HG02981 (cell line): ENCODE data around the gene RNF180.

Experiments
- ATAC-seq: cut with Tn5 transposase; IDR thresholded peaks from one replicate; pipeline ENCODE4 v1.9.1; 2021; ENCODE audit warnings: mild to moderate bottlenecking, moderate library complexity; ENCODE audit not compliant: unreplicated experiment

The RNF180 gene, protein sequence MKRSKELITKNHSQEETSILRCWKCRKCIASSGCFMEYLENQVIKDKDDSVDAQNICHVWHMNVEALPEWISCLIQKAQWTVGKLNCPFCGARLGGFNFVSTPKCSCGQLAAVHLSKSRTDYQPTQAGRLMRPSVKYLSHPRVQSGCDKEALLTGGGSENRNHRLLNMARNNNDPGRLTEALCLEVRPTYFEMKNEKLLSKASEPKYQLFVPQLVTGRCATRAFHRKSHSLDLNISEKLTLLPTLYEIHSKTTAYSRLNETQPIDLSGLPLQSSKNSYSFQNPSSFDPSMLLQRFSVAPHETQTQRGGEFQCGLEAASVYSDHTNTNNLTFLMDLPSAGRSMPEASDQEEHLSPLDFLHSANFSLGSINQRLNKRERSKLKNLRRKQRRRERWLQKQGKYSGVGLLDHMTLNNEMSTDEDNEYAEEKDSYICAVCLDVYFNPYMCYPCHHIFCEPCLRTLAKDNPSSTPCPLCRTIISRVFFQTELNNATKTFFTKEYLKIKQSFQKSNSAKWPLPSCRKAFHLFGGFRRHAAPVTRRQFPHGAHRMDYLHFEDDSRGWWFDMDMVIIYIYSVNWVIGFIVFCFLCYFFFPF

DNA sequence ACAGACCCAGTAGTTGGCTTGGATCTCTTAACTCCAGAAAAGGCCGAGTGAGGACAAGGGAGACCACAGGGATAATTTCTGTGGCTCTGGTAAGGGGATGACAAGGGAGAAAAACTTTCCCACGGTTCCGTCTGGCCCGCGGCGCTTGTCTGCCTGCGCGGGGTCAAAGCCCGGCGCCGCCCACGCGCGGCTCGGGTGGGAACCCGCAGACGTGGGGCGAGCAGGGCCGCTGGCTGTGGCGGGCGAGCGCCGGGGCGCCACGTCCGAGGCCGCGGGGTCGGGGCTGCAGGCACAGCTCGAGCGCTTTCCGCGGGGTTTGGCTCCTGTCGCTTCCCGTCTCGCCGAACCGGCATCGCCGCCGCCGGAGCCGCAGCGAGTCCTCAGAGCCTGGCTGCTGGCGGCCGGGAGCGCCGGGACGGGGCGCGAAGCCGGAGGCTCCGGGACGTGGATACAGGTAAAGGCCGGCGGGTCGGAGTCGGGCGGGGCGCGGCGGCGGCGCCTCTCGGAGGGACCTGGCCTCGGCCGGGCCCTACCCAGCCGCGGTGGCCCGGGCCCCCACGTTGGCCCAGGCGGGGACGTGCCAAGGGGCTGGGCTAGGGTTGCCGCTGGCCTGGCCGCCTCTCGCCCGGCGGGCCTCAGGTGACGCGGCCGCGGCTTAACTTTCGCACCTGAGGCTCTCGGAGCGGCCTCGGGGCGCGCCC is at the start of gene RNF180:
Gene RNF180 (plus strand): TSS at position 344 of the 701 bp plus-strand sequence. CDS start 34,965 bp downstream, outside the sequence.
- ATAC-seq: peak; percentile 36

DNA sequence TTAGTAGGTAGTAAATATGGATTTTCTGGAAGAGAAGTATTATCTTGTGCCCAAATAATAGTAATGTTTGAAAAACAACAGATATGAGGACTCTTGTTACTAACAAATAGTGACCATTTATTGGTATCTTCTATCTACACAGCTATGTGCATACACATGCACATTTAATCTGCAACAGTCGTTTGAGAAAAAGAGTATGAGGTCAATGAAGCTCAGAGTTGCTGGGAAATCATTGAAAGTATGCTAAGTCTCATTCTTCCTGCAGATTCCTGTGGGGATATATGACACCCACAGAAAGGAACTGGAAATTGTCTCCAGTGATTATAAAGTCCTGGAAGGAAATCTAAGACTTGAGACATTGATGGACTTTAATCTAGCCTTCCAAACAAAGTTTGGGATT is 40.1 kb upstream of the RNF180 start:
- no peak for ATAC-seq

DNA sequence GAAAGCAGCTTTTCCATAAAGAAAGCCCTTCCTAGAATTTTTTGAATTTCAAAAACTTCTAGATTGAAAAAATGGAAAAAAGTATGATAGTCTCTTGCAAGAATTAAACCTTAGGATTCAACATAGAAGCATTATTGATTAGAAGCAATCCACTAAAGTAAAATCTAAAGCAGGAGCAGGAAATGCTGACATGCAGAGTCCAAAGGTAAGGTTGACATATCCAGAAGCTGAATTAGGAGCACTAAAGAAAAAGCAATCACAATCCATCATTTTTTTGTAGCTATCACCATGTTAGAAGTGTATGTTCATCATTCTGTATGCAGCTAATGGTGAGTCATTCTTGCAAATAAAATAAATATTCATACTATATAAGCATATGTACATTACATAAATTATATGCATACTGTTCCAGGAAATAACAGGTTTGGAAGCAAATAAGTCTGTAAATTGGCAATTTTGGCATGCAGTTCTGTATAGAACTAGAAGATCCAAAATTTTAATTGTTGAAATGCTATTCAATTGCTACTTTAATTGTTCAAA is 39.4 kb upstream of the RNF180 start:
- no peak for ATAC-seq

DNA sequence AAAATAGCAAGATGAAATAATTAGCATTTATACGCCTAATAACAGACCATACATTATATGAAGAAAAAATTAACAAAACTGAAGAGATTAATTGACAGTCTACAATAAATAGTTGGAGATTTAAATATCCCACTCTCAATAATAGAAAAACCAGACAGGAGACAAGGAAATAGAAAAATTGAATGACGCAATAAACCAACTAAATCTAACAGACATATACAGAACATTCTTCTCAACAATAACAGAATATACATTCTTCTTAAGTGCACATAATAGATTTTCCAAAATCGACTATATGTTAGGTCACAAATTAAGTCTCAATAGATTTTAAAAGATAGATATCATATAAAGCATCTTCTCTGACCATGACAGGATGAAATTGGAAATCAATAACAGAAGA is 25.6 kb upstream of the RNF180 start:
- ATAC-seq: no peak

DNA sequence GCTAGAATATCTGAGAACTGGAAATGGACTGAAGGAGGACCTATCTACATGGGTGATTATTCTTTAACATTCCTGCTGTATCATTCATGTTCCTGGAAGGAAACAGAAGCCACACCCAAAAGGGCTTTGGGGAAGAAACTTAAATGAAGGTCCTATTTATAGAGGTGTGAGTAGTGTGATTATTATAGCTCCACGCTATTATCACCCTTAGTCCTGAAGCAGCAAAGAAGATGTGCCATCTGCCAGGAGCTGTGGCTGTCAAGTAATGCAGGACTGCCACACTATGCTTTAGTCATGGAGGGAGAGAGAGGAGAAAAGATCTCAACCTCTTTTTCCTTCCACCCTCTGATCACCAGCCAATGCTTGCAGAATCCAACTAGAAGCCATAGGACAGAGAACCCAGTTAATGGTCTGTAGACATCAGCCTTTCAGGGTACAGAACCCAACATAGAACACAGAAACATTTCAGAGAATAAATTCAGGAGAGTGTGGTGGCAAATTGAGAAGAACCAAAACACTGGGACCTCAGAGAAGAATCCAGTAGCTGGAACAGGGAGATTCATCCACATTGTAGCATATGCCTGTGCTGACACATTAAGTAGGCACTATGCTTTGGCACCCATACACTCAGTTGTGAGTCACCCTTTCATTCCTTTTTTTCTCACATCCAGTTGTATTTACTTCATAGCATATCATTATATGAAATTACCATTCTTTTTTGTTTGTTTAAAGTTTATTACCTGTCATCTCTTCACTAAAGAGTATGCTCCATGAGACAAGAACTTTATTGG is 21.0 kb upstream of the RNF180 start:
- no peak for ATAC-seq

DNA sequence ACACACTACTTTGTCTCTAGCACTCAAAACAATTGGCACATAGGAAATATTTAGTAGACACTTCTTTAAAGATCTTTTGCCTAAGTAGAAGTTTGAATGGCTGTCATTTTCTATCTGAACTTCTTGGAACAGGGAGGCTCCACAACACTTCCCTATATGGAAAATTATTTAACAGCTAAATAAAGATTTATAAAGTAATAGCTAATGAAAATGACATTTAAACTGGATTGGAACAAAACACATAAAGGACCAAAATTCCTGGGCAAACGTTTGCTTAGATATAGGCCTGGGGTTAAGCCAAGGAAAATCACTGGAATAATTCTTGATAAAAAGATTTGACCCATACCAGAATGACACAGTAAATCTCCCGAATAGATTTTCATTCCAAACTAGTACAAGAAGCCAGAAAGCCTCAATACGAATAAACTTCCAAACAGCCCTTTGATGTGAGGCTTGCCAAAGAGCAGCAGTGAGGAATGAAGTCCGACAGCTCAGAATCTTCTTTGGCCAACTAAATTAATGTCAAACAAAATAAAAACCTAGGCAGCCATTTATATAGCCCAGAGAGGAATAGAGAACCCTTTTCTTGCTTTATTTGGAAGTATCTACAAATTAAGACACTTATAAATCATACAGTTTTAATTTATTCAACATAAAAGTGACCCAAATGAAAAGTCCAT is 20.3 kb upstream of the RNF180 start:
- ATAC-seq: no peak

DNA sequence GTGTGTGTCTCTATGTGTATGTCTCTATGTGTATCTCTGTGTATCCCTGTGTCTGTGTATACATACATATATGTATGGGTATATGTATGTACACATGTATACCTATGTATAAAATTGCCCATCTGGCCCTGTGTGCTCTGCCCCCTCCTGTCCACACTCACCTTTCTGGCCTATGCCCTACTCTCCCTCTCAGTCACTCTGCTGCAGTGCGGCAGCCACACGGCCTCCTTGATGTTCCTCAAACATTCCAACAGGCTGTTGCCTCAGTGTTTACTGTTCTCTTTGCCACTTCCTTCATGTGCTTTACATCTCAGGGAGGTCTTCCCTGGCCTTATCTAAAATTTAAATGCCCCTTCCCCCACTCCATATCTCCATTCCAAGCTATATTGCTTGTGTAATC is 18.3 kb upstream of the RNF180 start:
- ATAC-seq: no peak

DNA sequence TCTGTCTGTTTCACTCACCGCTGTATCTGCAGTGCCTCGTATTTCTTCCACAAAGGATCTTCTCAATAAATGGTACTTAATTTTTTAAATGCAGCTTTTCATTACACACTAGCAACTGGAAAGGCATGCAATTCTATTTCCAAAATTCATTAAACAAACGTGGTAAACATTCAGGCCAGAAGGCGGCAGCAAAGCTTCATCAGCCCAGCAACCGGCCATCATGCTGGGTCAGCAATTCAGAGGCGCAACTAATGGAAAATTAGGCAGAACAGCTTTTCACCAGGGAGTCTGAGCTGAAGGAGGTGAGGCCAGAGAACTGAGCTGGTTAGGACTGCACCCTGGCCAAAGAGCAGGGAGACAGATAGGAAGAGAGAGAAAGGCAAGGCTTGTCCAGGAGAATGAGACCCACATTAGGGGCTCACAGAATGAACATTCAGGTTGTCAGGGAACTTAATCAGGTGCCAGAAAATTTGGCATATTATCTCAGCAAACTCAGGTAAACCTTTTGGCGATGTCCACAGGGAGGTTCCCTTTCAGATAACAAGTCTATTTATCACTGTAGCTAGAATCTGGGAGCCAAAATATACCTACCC is 17.7 kb upstream of the RNF180 start:
- ATAC-seq: no peak

DNA sequence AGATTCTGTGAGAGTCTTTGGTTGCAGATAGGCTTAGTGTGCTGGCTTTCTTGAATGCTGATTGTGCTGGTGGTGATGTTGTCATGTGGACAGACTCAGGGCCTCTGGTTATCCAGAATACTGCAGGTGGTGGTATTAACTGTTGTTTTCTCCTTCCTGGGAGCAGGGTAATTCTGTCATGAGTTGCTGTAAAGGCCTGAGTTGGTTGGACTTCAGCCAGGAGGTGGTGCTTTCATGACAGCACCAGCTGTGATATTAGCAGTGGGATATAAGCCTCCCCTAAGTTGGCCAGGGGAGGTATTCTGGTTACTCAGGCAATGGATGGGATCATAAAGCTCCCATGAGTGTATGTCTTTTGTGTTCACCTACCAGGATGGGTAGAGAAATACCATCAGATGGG is 16.4 kb upstream of the RNF180 start:
- no peak for ATAC-seq

DNA sequence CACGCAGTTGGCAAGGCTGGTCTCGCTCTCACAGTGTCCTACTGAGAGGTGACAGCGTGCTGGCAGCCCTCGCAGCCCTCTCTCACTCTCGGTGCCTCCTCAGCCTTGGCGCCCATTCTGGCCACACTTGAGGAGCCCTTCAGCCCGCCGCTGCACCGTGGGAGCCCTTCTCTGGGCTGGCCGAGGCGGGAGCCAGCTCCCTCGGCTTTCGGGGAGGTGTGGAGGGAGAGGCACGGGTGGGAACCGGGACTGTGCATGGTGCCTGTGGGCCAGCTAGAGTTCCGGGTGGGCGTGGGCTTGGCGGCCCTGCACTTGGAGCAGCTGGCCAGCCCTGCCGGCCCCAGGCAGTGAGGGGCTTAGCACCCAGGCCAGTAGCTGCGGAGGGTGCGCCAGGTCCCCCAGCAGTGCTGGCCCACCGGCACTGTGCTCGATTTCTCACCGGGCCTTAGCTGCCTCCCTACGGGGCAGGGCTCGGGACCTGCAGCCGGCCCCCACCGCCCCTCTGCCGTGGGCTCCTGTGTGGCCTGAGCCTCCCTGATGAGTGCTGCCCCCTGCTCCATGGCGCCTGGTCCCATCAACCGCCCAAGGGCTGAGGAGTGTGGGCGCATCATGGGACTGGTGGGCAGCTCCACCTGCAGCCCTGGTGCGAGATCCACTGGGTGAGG is 15.7 kb upstream of the RNF180 start:
- ATAC-seq: no peak

DNA sequence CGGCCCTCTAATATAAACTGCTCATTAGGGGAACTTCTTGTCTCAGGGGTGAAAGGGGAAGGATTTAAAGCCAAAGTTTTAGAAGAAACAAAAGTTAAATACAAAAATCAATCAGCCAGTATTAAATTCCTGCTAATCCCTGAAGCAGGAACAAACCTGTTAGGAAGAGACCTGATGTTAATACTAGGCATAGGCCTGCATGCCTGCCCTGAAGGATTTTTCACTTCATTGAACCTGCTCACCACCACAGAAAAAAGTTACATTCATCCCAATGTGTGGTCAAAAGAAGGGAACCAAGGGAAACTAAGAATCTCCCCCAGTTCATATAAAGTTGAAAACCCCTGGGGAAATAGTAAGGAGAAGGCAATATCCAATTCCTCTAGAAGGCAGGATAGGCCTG is 9.4 kb upstream of the RNF180 start:
- no peak for ATAC-seq

DNA sequence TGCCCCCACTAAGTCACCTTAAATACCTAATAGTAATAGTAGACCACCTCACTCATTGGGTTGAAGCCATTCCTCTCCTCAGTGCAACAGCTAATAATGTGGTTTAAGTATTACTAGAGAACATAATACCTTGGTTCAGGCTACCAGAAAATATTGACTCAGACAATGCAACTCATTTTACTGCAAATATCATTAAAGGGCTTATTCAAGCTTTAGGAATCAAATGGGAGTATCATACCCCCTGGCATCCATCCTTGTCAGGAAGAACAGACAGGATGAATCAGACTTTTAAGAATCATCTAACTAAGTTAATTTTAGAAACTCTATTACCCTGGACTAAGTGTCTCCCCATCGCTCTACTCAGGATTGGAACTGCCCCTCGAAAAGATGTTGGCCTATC is 6.8 kb upstream of the RNF180 start:
- no peak for ATAC-seq

DNA sequence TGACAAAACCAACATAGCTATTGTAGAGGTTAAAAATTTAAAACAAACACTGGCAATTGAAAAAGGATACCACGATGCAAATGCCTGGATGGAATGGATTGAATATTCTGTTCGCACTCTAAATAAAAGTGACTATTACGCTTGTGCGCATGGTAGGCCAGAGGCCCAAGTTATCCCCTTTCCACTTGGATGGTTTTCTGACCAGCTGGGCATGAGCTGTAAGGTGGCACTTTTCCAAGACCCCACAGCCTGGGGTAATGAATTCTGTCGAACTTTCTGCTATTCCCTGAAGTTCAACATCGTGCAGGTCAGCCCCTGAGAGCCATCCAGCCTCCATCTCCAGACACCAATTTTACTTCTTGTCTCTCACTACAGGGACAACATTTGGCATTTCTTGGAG is 5.4 kb upstream of the RNF180 start:
- ATAC-seq: no peak

DNA sequence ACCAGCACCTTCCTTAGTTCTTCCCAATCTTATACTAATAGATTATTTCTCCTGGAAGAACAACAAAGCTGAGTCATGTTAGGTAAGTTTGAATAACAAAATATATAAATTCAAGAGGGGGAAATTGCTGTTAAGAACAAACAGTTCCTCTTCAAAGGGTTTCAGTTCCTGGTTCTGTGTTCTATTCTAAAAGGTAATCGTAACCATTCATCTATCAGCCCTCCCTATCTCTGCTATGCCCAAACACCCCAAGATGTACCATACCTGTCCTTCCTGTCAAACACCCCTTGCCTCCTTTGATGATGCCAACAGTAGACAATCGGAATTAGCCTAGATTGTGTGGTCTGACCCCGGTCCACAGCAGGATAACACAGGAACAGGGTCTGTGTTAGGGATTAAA is 4.2 kb upstream of the RNF180 start:
- ATAC-seq: peak; percentile 50

DNA sequence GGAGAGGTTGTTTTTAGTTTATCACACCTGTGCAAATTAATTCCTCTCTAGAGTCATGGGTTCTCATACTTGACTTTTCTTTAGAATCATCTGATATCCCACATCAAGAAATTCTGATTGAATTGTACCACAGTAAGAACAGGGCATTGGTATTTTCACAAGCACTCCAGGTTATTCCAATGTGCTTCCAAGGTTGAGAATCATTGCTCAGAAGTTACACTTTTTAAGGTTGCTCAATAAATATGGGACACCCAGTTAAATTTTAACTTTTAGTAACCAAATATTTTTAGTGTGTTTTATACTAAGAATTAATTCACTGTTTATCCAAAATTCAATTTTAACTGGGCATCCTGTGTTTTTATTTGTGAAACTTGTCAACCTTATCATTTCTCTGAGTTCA is 2.5 kb upstream of the RNF180 start:
- no peak for ATAC-seq

DNA sequence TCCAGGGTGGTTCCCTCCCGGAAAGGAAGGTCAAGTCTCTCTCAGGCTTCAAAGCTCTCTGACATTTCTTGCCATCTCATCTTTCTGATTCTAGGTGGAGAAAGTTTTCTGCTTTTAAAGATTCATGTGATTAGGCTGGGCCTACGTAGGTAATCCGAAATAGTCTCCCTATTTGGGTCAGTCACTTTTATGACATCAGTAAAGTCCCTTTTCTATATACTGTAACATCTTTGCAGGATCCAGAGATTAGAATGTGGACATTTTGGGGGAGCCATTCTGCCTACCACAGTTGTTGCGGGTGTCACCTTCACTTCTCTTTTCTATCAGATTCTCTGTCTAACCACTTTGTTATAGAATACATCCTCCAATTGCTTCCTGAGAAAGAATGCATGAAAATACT is 1.9 kb upstream of the RNF180 start:
- no peak for ATAC-seq

DNA sequence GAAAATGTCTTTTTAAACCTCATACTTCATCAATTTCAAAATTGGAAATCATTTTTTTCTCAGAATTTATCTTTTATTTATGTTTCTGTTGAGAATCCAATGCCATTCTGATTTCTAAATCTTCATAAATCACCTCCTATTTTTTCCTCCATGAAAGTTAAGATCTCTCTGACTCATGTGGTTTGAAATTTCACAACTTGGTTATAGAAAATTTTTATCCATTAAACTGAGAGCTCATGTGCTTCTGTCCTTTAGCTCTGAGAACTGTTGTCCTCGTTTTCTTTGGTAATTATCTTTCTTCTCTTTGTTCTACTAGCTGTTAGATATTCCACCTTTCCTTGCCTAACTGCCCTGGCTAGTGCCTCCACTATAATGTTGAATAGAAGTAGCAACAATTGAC is 1.5 kb upstream of the RNF180 start:
- ATAC-seq: no peak

DNA sequence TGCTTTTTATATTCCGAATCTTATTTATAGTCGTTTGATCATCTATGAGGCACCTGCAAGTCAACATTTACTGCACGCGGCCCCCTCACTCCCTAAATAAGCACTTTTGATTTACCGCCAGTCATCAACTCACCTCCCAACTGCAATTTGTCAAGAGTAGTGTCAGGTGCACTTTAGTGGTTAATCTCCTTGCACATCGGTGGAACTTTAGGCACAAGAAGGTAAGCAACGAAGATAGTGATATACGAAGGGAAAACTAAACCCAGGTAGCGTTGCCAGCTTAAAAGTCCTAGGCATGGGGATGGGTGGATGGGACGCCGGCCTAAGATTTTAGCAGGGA is 513 bp upstream of the RNF180 start:
- no peak for ATAC-seq

DNA sequence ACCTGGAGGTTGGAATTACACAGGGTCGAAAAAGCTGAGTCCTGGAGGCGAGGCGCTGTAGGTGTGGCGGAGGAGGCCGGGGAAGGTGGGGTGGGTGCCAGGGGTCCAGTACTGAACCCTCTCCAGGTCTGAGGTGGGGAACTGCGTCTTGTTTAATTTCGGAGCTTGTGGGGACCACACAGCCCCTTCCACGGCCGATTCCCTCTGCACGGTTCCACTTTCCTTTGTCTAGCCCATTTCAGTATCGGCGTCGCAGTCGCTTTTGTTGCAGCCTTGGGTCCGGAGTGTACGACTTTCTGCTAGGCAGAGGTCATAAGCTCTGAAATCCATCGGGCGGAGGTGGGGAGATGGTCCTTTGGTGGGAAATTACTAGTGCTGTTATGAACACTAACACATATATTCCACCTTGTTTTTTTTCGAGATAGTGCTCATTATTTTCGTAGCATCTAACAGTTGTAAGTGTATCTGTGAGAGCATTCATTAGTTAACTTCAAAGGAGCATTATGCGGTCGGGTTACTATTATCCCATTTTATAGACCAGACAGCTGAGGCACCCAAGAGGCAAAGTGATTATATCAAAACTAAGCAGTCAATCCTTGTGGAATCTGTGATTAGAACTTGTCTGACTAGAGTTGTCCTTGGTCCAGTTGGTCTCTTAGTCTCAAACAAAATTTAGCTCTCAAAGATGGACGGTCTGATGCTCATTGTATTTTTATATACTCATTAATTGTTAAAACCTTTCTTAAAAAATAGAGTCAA is 737 bp downstream of the RNF180 start:
- peak; percentile 25 for ATAC-seq
